Adrenal gland (tissue), 5 donors: Measurements from ENCODE around the gene ZYX.

ENCODE experiments used
- CTCF ChIP-seq, 6 experiments: fragments of 450-650 bp in 4 of 6; fragments of 200-600 bp in 2 of 6; sonication (generic) in 1 of 6; IDR thresholded peaks; 1 replicate in 5 of 6; 2 replicates in 1 of 6; pipeline versions ENCODE4 v1.5.1 to v1.8.0; 2016 to 2021; ENCODE audit warnings: antibody characterized with exemption in 6 of 6, mild to moderate bottlenecking in 2 of 6, moderate library complexity in 1 of 6
- POLR2A ChIP-seq, 2 donors: fragments of 450-650 bp; IDR thresholded peaks; one replicate each; pipeline ENCODE4 v1.6.1; 2017; ENCODE audit warnings: antibody characterized with exemption in 2 of 2, mild to moderate bottlenecking in 2 of 2, moderate library complexity in 1 of 2
- donor health status: DM: no; HTN: no; CAD: no.

- TF ChIP-seq CTCF (IDR thresholded peaks at IDR 0.05) = no peak
- no peak for TF ChIP-seq POLR2A (IDR thresholded peaks at IDR 0.05)
Observed at GRCh38 chr7:143369678-143370651, 11.2 kb upstream of the ZYX start.
